Activated B cell treated with CpG ODN at 0.5 μM for 24 hours (primary cell): ENCODE data around the gene METTL23. TPM values are rescaled to one million over a fixed set of nuclear protein-coding genes. Genes with fewer than 3 reads are reported as not detected.
A peak's percentile ranks its signal among the peaks of the same experiment; 100 is the strongest.
"Not testable (repeated sequence)": the region's sequence is repeated elsewhere in the genome, so short reads cannot be mapped to it uniquely, and the experiment has no call there.

Experiments used
- ATAC-seq: fragments of 200-7000 bp; cut with Tn5 transposase; one replicate; pipeline ENCODE4 v1.10.0; 2021; ENCODE audit warnings: low read depth, mild to moderate bottlenecking, moderate library complexity
- CTCF ChIA-PET: fragments of 350-600 bp; sonication (Branson Sonifier 250); formaldehyde crosslinking; loops from one replicate; lab custom pipeline; 2021; ENCODE audit warnings: antibody characterized with exemption; lab: Charles Lee
- POLR2A ChIA-PET: fragments of 350-600 bp; sonication (Branson Sonifier 250); formaldehyde crosslinking; loops from one replicate; lab custom pipeline; 2021; ENCODE audit warnings: antibody characterized with exemption; lab: Charles Lee
- DNase-seq: peaks from one replicate; pipeline ENCODE4 v3.0.0; 2022
- H3K27ac Mint-ChIP-seq: one replicate; pipeline ENCODE4 v1.8.0; 2020; ENCODE audit warnings: mixed read lengths
- H3K27me3 Mint-ChIP-seq: one replicate; pipeline ENCODE4 v1.8.0; 2021; ENCODE audit warnings: mixed read lengths
- H3K36me3 Mint-ChIP-seq: one replicate; pipeline ENCODE4 v1.8.0; 2021; ENCODE audit warnings: low read depth, mixed read lengths
- H3K4me1 Mint-ChIP-seq: one replicate; pipeline ENCODE4 v1.8.0; 2021; ENCODE audit warnings: mixed read lengths
- H3K4me3 Mint-ChIP-seq: one replicate; pipeline ENCODE4 v1.8.0; 2020; ENCODE audit warnings: mild to moderate bottlenecking, mixed read lengths
- H3K9me3 Mint-ChIP-seq: one replicate; pipeline ENCODE4 v1.8.0; 2020; ENCODE audit warnings: mixed read lengths
- CTCF ChIP-seq: fragments of 200-600 bp; IDR thresholded peaks from one replicate; pipeline ENCODE4 v1.8.0; 2022; ENCODE audit warnings: antibody characterized with exemption, mild to moderate bottlenecking
- intact Hi-C: fragments of 100-400 bp; cut with micrococcal nuclease; formaldehyde crosslinking; loops from one replicate; pipeline ENCODE4 v1.15.1; 2024
- total RNA-seq: library from RNA; stranded (reverse); gene quantifications from 2 replicates; pipeline ENCODE4 v1.2.3, GENCODE V29; 2022

The METTL23 gene
- total RNA-seq, 1 donor from 2014 or later: 56.0 TPM

- TF ChIP-seq CTCF: no peak
- peaks cover 2% of the 10 kb centered on the region for H3K4me1 Mint-ChIP-seq
- no peaks in the 10 kb centered on the region for H3K9me3 Mint-ChIP-seq
- POLR2A ChIA-PET: no interaction called here
- DNase-seq (no peak), ATAC-seq (no peak)
- no peak overlapping the region for H3K27ac Mint-ChIP-seq
- H3K27me3 Mint-ChIP-seq: no peaks in the 10 kb centered on the region
- H3K4me3 Mint-ChIP-seq: no peak overlapping the region
- intact Hi-C loops: no loop called here
- no peaks in the 10 kb centered on the region for H3K36me3 Mint-ChIP-seq
- CTCF ChIA-PET: no interaction called here
Measured at GRCh38 chr17:76704805-76705204, 21.8 kb upstream of the METTL23 start.

- H3K4me3 Mint-ChIP-seq: no peak overlapping the region
- no peak for ATAC-seq
- POLR2A ChIA-PET: no interaction called here
Measured at GRCh38 chr17:76706817-76707216, 19.8 kb upstream of the METTL23 start.

GRCh38 chr17:76707985-76708807 is 18.4 kb upstream of the METTL23 start:
- CTCF ChIA-PET: interaction anchor here (1.0 kb wide), 1 partner anchor 8 kb away, joined by 3 read pairs; no protein-coding TSS in a partner anchor
- POLR2A ChIA-PET: interaction anchor here (0.9 kb wide), 1 partner anchor 19 kb away, joined by 5 read pairs; no protein-coding TSS in a partner anchor
- Mint-ChIP-seq H3K4me3 (no peak overlapping the region), H3K36me3 (peaks cover 3% of the 10 kb centered on the region), H3K9me3 (no peaks in the 10 kb centered on the region), H3K27me3 (no peaks in the 10 kb centered on the region), H3K27ac (no peak overlapping the region), H3K4me1 (peaks cover 9% of the 10 kb centered on the region)
- no peak for ATAC-seq
- TF ChIP-seq CTCF: no peak
- DNase-seq: no peak
- intact Hi-C loops: no loop called here

More at GRCh38 chr17:76706817-76707216, 19.8 kb upstream of the METTL23 start:
- no peaks in the 10 kb centered on the region for H3K27me3 Mint-ChIP-seq
- no peak overlapping the region for H3K27ac Mint-ChIP-seq
- intact Hi-C loops: no loop called here
- no peaks in the 10 kb centered on the region for H3K36me3 Mint-ChIP-seq
- TF ChIP-seq CTCF: no peak
- H3K4me1 Mint-ChIP-seq: peaks cover 9% of the 10 kb centered on the region
- DNase-seq: no peak
- CTCF ChIA-PET: no interaction called here
- H3K9me3 Mint-ChIP-seq: no peaks in the 10 kb centered on the region

- Mint-ChIP-seq H3K4me3 (peak overlapping the region; percentile 57), H3K4me1 (peaks cover 9% of the 10 kb centered on the region), H3K9me3 (no peaks in the 10 kb centered on the region), H3K27me3 (no peaks in the 10 kb centered on the region), H3K27ac (no peak overlapping the region), H3K36me3 (peaks cover 13% of the 10 kb centered on the region)
- CTCF ChIA-PET: interaction anchor here (0.8 kb wide), 1 partner anchor 28 kb away, joined by 3 read pairs; no protein-coding TSS in a partner anchor
- ATAC-seq (no peak), DNase-seq (no peak)
- POLR2A ChIA-PET: interaction anchor here (0.5 to 1.0 kb wide), 4 partner anchors 17 to 37 kb away, joined by 3 read pairs; no protein-coding TSS in a partner anchor
- intact Hi-C loops: no loop called here
- no peak for TF ChIP-seq CTCF
Measured at GRCh38 chr17:76709077-76709950, 17.3 kb upstream of the METTL23 start.

- ChIA-PET POLR2A (interaction anchor here (0.6 to 1.0 kb wide), 3 partner anchors 16 to 17 kb away, joined by 3 to 4 read pairs (median 3); no protein-coding TSS in a partner anchor), CTCF (interaction anchor here (0.8 kb wide), 1 partner anchor 28 kb away, joined by 3 read pairs; no protein-coding TSS in a partner anchor)
- intact Hi-C loops, H3K27ac Mint-ChIP-seq, H3K9me3 Mint-ChIP-seq, H3K27me3 Mint-ChIP-seq: not testable (repeated sequence)
- H3K4me3 Mint-ChIP-seq: peak overlapping the region; percentile 57
- H3K4me1 Mint-ChIP-seq: peaks cover 14% of the 10 kb centered on the region
- ATAC-seq: peak; percentile 18
- peaks cover 19% of the 10 kb centered on the region for H3K36me3 Mint-ChIP-seq
- peak; percentile 29 for DNase-seq
Measured at GRCh38 chr17:76709951-76710862, 16.4 kb upstream of the METTL23 start.
